ENCODE results near the gene CFAP57.
"Not testable (repeated sequence)": the region's sequence is repeated elsewhere in the genome, so short reads cannot be mapped to it uniquely, and the experiment has no call there.

CFAP57 gene

GRCh38 chr1:43171876-43172526, at the start of gene CFAP57, which contains the start of gene EBNA1BP2:
CFAP57 (plus strand) TSS chr1:43172330; CDS start chr1:43172754, 424 bp downstream.
EBNA1BP2 (minus strand) TSS chr1:43172290; CDS start chr1:43172118, 172 bp downstream.
- peak; percentile 83 for DNase-seq (ENCODE audit: low spot score)

- DNase-seq (ENCODE audit: low spot score) = no peak
These were observed 49.1 kb upstream of the CFAP57 start for GRCh38 chr1:43123031-43123430.

GRCh38 chr1:43128816-43129215, 43.3 kb upstream of the CFAP57 start:
- no peak for DNase-seq (ENCODE audit: low spot score)

GRCh38 chr1:43129426-43129825, 42.7 kb upstream of the CFAP57 start:
- no peak for DNase-seq (ENCODE audit: low spot score)

GRCh38 chr1:43134068-43134467, 38.1 kb upstream of the CFAP57 start:
- DNase-seq (ENCODE audit: low spot score) = no peak

- DNase-seq (ENCODE audit: low spot score) = no peak
These were observed 37.5 kb upstream of the CFAP57 start for GRCh38 chr1:43134640-43135039.

- DNase-seq (ENCODE audit: low spot score) = no peak
These were observed 36.0 kb upstream of the CFAP57 start for GRCh38 chr1:43135857-43136781.

- DNase-seq (ENCODE audit: low spot score) = no peak
These were observed 34.6 kb upstream of the CFAP57 start for GRCh38 chr1:43137445-43138052.

GRCh38 chr1:43139295-43139694, 32.8 kb upstream of the CFAP57 start:
- not testable (repeated sequence) for DNase-seq (ENCODE audit: low spot score)

- DNase-seq (ENCODE audit: low spot score) = no peak
These were observed 32.1 kb upstream of the CFAP57 start for GRCh38 chr1:43140010-43140409.

GRCh38 chr1:43140583-43140982, 31.5 kb upstream of the CFAP57 start:
- DNase-seq (ENCODE audit: low spot score) = no peak

- no peak for DNase-seq (ENCODE audit: low spot score)
These were observed 28.7 kb upstream of the CFAP57 start for GRCh38 chr1:43143441-43143888.

- no peak for DNase-seq (ENCODE audit: low spot score)
These were observed 27.9 kb upstream of the CFAP57 start for GRCh38 chr1:43144237-43144636.

- DNase-seq (ENCODE audit: low spot score) = no peak
These were observed 24.4 kb upstream of the CFAP57 start for GRCh38 chr1:43147625-43148327.

GRCh38 chr1:43149889-43150288, 22.2 kb upstream of the CFAP57 start:
- no peak for DNase-seq (ENCODE audit: low spot score)

GRCh38 chr1:43152866-43153265, 19.3 kb upstream of the CFAP57 start:
- DNase-seq (ENCODE audit: low spot score) = no peak

- DNase-seq (ENCODE audit: low spot score) = no peak
These were observed 18.7 kb upstream of the CFAP57 start for GRCh38 chr1:43153443-43153842.

GRCh38 chr1:43156026-43156425, 16.1 kb upstream of the CFAP57 start:
- no peak for DNase-seq (ENCODE audit: low spot score)

GRCh38 chr1:43165162-43165561, 7.0 kb upstream of the CFAP57 start:
- no peak for DNase-seq (ENCODE audit: low spot score)

- no peak for DNase-seq (ENCODE audit: low spot score)
These were observed 6.4 kb upstream of the CFAP57 start for GRCh38 chr1:43165765-43166164.

- no peak for DNase-seq (ENCODE audit: low spot score)
These were observed 736 bp upstream of the CFAP57 start for GRCh38 chr1:43171312-43171875.

GRCh38 chr1:43172527-43172972, 420 bp downstream of the CFAP57 start:
- peak; percentile 77 for DNase-seq (ENCODE audit: low spot score)

Measured in HuH-7 (cell line).